Measurements from ENCODE around the gene LSS. TPM values are rescaled to one million over a fixed set of nuclear protein-coding genes. Genes with fewer than 3 reads are reported as not detected.

The LSS gene
- total and polyA plus RNA-seq, 4 donors: 27.6 to 194 (median 89.3) TPM

DNA sequence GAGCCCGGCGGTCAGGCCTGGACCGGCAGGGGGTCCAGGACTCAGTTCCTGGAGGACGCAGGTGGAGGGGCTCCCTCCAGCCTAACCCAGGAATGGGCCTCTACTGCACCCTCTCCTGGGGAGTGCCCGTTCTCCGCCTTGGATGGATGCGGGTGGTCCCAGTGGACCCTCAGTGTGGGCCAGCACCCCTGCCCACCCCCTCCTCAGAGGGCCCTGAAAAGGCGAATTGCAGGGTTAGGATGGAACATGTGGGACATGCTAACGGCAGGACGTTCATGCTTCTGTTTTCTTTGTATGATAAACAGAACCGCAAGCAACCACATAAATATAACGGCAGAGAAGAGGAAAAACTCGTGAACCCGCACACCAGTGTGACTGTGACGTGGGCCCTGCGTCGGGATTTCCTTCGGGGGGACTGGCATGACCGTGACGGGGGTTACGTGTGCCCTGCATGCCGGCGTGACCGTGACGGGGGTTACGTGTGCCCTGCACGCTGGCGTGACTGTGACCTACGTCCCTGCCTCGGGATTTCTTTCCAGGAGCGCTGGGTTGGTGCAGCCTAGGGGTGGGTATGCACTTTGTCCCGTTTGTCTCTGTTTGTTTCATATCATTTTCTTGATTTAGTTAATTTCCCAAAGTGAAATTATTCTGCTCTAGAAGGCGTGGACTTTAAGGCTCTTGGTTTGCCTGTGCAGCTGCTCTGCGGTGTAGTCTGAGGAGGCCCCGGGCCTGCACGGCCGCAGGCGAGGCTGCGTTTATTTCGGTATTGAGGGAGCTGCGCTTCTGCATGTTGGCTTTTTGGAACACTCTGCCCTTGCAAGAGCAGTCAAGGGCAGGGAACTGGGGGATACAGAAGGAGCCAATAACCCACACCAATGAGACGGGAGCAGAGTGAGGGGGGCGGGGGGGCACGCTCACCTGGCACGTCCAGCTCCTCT lies 76.3 kb downstream of the LSS start:
- Histone ChIP-seq H3K36me3 (ENCODE audit: control insufficient read depth in 4 of 4, insufficient read depth in 3 of 4, low read depth in 1 of 4, low read length in 3 of 4) (peaks cover 13 to 26% (median 19%) of the 10 kb centered on the region in 4 donors), H3K4me3 (ENCODE audit: low read depth in 1 of 3, low read length in 3 of 3) (peak overlapping the region in 1 of 3 donors; percentile 85), H3K9me3 (ENCODE audit: control insufficient read depth in 4 of 4, low read length in 3 of 4) (no peaks in the 10 kb centered on the region), H3K27me3 (ENCODE audit: control insufficient read depth in 4 of 4, insufficient read depth in 4 of 4, low read length in 3 of 4) (no peaks in the 10 kb centered on the region), H3K4me1 (ENCODE audit: control insufficient read depth in 4 of 4, insufficient read depth in 4 of 4, low read length in 3 of 4) (peaks cover 4 to 39% (median 17%) of the 10 kb centered on the region in 4 donors), H3K27ac (ENCODE audit: low read depth in 1 of 2, low read length in 2 of 2) (peak overlapping the region; percentile 83 to 92), H3K9ac (ENCODE audit: low read depth in 1 of 2, low read length in 2 of 2) (peak overlapping the region in 1 of 2 donors; percentile 99)
- DNase-seq (ENCODE audit: low spot score): peak; percentile 35
- 63% methylated on average over 45 of the region's 45 CpGs for WGBS
- no peak for TF ChIP-seq EGR1 (IDR thresholded peaks at IDR 0.05; ENCODE audit: low read depth in 2 of 2)
- TF ChIP-seq, protein P1, sequence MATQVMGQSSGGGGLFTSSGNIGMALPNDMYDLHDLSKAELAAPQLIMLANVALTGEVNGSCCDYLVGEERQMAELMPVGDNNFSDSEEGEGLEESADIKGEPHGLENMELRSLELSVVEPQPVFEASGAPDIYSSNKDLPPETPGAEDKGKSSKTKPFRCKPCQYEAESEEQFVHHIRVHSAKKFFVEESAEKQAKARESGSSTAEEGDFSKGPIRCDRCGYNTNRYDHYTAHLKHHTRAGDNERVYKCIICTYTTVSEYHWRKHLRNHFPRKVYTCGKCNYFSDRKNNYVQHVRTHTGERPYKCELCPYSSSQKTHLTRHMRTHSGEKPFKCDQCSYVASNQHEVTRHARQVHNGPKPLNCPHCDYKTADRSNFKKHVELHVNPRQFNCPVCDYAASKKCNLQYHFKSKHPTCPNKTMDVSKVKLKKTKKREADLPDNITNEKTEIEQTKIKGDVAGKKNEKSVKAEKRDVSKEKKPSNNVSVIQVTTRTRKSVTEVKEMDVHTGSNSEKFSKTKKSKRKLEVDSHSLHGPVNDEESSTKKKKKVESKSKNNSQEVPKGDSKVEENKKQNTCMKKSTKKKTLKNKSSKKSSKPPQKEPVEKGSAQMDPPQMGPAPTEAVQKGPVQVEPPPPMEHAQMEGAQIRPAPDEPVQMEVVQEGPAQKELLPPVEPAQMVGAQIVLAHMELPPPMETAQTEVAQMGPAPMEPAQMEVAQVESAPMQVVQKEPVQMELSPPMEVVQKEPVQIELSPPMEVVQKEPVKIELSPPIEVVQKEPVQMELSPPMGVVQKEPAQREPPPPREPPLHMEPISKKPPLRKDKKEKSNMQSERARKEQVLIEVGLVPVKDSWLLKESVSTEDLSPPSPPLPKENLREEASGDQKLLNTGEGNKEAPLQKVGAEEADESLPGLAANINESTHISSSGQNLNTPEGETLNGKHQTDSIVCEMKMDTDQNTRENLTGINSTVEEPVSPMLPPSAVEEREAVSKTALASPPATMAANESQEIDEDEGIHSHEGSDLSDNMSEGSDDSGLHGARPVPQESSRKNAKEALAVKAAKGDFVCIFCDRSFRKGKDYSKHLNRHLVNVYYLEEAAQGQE (IDR thresholded peaks at IDR 0.05): no peak
- no peak for TF ChIP-seq YY1 (IDR thresholded peaks at IDR 0.05)
- TF ChIP-seq, protein P2, sequence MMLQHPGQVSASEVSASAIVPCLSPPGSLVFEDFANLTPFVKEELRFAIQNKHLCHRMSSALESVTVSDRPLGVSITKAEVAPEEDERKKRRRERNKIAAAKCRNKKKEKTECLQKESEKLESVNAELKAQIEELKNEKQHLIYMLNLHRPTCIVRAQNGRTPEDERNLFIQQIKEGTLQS (IDR thresholded peaks at IDR 0.05): no peak
- TF ChIP-seq, protein P3, sequence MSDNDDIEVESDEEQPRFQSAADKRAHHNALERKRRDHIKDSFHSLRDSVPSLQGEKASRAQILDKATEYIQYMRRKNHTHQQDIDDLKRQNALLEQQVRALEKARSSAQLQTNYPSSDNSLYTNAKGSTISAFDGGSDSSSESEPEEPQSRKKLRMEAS (IDR thresholded peaks at IDR 0.05): no peak
- no peak for TF ChIP-seq FOXA1 (IDR thresholded peaks at IDR 0.05)
- TF ChIP-seq, protein P4, sequence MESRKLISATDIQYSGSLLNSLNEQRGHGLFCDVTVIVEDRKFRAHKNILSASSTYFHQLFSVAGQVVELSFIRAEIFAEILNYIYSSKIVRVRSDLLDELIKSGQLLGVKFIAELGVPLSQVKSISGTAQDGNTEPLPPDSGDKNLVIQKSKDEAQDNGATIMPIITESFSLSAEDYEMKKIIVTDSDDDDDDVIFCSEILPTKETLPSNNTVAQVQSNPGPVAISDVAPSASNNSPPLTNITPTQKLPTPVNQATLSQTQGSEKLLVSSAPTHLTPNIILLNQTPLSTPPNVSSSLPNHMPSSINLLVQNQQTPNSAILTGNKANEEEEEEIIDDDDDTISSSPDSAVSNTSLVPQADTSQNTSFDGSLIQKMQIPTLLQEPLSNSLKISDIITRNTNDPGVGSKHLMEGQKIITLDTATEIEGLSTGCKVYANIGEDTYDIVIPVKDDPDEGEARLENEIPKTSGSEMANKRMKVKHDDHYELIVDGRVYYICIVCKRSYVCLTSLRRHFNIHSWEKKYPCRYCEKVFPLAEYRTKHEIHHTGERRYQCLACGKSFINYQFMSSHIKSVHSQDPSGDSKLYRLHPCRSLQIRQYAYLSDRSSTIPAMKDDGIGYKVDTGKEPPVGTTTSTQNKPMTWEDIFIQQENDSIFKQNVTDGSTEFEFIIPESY (IDR thresholded peaks at IDR 0.05): no peak
- TF ChIP-seq SP1 (IDR thresholded peaks at IDR 0.05): no peak
- no peak for TF ChIP-seq RXRA (IDR thresholded peaks at IDR 0.05)
- TF ChIP-seq HNF4A (conservative IDR thresholded peaks at IDR 0.05): no peak
- TF ChIP-seq HNF4G (IDR thresholded peaks at IDR 0.05): no peak
- no peak for TF ChIP-seq RAD21 (IDR thresholded peaks at IDR 0.05)
- no peak for TF ChIP-seq GABPA (IDR thresholded peaks at IDR 0.05 in 1 of 2, conservative IDR thresholded peaks at IDR 0.05 in 1 of 2)
- no peak for TF ChIP-seq FOXA2 (IDR thresholded peaks at IDR 0.05)
- TF ChIP-seq TAF1 (conservative IDR thresholded peaks at IDR 0.05): no peak
- TF ChIP-seq, protein P5, sequence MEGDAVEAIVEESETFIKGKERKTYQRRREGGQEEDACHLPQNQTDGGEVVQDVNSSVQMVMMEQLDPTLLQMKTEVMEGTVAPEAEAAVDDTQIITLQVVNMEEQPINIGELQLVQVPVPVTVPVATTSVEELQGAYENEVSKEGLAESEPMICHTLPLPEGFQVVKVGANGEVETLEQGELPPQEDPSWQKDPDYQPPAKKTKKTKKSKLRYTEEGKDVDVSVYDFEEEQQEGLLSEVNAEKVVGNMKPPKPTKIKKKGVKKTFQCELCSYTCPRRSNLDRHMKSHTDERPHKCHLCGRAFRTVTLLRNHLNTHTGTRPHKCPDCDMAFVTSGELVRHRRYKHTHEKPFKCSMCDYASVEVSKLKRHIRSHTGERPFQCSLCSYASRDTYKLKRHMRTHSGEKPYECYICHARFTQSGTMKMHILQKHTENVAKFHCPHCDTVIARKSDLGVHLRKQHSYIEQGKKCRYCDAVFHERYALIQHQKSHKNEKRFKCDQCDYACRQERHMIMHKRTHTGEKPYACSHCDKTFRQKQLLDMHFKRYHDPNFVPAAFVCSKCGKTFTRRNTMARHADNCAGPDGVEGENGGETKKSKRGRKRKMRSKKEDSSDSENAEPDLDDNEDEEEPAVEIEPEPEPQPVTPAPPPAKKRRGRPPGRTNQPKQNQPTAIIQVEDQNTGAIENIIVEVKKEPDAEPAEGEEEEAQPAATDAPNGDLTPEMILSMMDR (IDR thresholded peaks at IDR 0.05; ENCODE audit: low read depth, low read length, missing input control): no peak
- TF ChIP-seq NR2F2 (IDR thresholded peaks at IDR 0.05): no peak
- no peak for TF ChIP-seq JUND (IDR thresholded peaks at IDR 0.05)
